PC-3 (cell line): ENCODE measurements around the gene CDC42EP2. TPM values are rescaled to one million over a fixed set of nuclear protein-coding genes. Genes with fewer than 3 reads are reported as not detected.

Source experiments
- ATAC-seq: fragments of 200-7000 bp; cut with Tn5 transposase; 2 replicates; pipeline ENCODE4 v1.9.1; 2020; ENCODE audit warnings: mild to moderate bottlenecking, moderate library complexity
- BruUV-seq: library from RNA; stranded (reverse); fragments of 400-500 nt; replicated peaks from 2 replicates; lab custom pipeline; 2021; lab: Mats Ljungman, UMichigan
- CTCF ChIA-PET: fragments of 300-600 bp; sonication (Branson Sonifier 250); formaldehyde crosslinking; loops from one replicate; lab custom pipeline; 2022; ENCODE audit warnings: antibody characterized with exemption; lab: Charles Lee
- POLR2A ChIA-PET: fragments of 300-600 bp; sonication (Branson Sonifier 250); formaldehyde crosslinking; loops from one replicate; lab custom pipeline; 2022; ENCODE audit warnings: antibody characterized with exemption; ENCODE audit not compliant: unreplicated experiment; lab: Charles Lee
- DNase-seq: peaks from one replicate; pipeline ENCODE4 v3.0.0-alpha.2; 2015
- H2AFZ ChIP-seq: fragments of 300-600 bp; sonication (generic); 2 replicates; pipeline ENCODE4 v1.6.0; 2016; ENCODE audit warnings: antibody characterized with exemption, low read length
- H3F3A ChIP-seq: fragments of 300-600 bp; sonication (generic); one replicate; pipeline ENCODE4 v1.6.0; 2017; ENCODE audit warnings: antibody characterized with exemption, low read length, control low read depth, mild to moderate bottlenecking; ENCODE audit not compliant: unreplicated experiment
- H3K27ac ChIP-seq: fragments of 300-600 bp; sonication (generic); 2 replicates; pipeline ENCODE4 v1.5.1; 2016; ENCODE audit warnings: mild to moderate bottlenecking, low read length
- H3K27me3 ChIP-seq: fragments of 300-600 bp; sonication (generic); 2 replicates; pipeline ENCODE4 v1.6.1; 2016; ENCODE audit warnings: low read length, mixed read lengths
- H3K36me3 ChIP-seq: fragments of 300-600 bp; sonication (generic); 2 replicates; pipeline ENCODE4 v1.6.1; 2016; ENCODE audit warnings: low read depth, mixed run types, low read length, mixed read lengths
- H3K4me1 ChIP-seq: fragments of 300-600 bp; sonication (generic); 2 replicates; pipeline ENCODE4 v1.5.1; 2016; ENCODE audit warnings: low read length; ENCODE audit not compliant: insufficient read depth
- H3K4me2 ChIP-seq: fragments of 300-600 bp; sonication (generic); 2 replicates; pipeline ENCODE4 v1.6.0; 2016; ENCODE audit warnings: low read length
- H3K4me3 ChIP-seq: fragments of 300-600 bp; sonication (generic); 2 replicates; pipeline ENCODE4 v1.5.1; 2016; ENCODE audit warnings: mild to moderate bottlenecking, low read length, mixed read lengths
- H3K79me2 ChIP-seq: fragments of 300-600 bp; sonication (generic); 2 replicates; pipeline ENCODE4 v1.6.1; 2017; ENCODE audit warnings: low read length, mixed read lengths
- H3K9ac ChIP-seq: fragments of 300-600 bp; sonication (generic); 2 replicates; pipeline ENCODE4 v1.6.0; 2016; ENCODE audit warnings: mild to moderate bottlenecking, low read length
- H3K9me2 ChIP-seq: fragments of 300-600 bp; sonication (generic); replicated peaks from 2 replicates; pipeline ENCODE4 v1.6.1; 2016; ENCODE audit warnings: mixed run types, low read length, mixed read lengths
- H3K9me3 ChIP-seq: fragments of 300-600 bp; sonication (generic); 2 replicates; pipeline ENCODE4 v1.6.1; 2016; ENCODE audit warnings: low read length, mixed read lengths
- H4K20me1 ChIP-seq: fragments of 300-600 bp; sonication (generic); 2 replicates; pipeline ENCODE4 v1.6.1; 2016; ENCODE audit warnings: low read length, mixed read lengths
- EZH2 ChIP-seq: fragments of 300-600 bp; sonication (generic); IDR thresholded peaks from one replicate; pipeline ENCODE4 v1.6.1; 2017; ENCODE audit warnings: antibody characterized with exemption, mild to moderate bottlenecking, low read length; ENCODE audit not compliant: unreplicated experiment
- EZH2phosphoT487 ChIP-seq: fragments of 300-600 bp; sonication (generic); IDR thresholded peaks from 2 replicates; pipeline ENCODE4 v1.6.1; 2018; ENCODE audit warnings: mild to moderate bottlenecking, antibody characterized with exemption, low read length, borderline replicate concordance
- intact Hi-C: fragments of 100-400 bp; cut with micrococcal nuclease; formaldehyde crosslinking; loops from 2 replicates; pipeline ENCODE4 v1.9.0; 2023
- total RNA-seq: library from RNA; depleted of rRNA; stranded (reverse); fragments of >200 nt; gene quantifications from 2 replicates; pipeline ENCODE4 v1.2.3, GENCODE V29; 2014
- TF ChIP-seq, protein P1 (sequence below): fragments of 300-600 bp; sonication (generic); conservative IDR thresholded peaks from 2 replicates; pipeline ENCODE4 v1.5.1; 2017; ENCODE audit warnings: antibody characterized with exemption, low read depth, mild to moderate bottlenecking, low read length

Gene CDC42EP2
- total RNA-seq, 1 experiment from 2014 or later, result 25.7 TPM

- CTCF ChIA-PET, result interaction anchor here (0.5 kb wide), 1 partner anchor 25 kb away, joined by 5 read pairs; no protein-coding TSS in a partner anchor
Measured at GRCh38 chr11:65300621-65301275, 13.9 kb upstream of the CDC42EP2 start.

GRCh38 chr11:65301491-65302329, 13.0 kb upstream of the CDC42EP2 start:
- TF ChIP-seq EZH2 (no peak), EZH2phosphoT487 (no peak)
- TF ChIP-seq, protein P1, sequence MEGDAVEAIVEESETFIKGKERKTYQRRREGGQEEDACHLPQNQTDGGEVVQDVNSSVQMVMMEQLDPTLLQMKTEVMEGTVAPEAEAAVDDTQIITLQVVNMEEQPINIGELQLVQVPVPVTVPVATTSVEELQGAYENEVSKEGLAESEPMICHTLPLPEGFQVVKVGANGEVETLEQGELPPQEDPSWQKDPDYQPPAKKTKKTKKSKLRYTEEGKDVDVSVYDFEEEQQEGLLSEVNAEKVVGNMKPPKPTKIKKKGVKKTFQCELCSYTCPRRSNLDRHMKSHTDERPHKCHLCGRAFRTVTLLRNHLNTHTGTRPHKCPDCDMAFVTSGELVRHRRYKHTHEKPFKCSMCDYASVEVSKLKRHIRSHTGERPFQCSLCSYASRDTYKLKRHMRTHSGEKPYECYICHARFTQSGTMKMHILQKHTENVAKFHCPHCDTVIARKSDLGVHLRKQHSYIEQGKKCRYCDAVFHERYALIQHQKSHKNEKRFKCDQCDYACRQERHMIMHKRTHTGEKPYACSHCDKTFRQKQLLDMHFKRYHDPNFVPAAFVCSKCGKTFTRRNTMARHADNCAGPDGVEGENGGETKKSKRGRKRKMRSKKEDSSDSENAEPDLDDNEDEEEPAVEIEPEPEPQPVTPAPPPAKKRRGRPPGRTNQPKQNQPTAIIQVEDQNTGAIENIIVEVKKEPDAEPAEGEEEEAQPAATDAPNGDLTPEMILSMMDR, result no peak
- Histone ChIP-seq H3K79me2 (no peaks in the 10 kb centered on the region), H3K9me2 (no peaks in the 10 kb centered on the region), H3K4me3 (no peak overlapping the region), H3K27ac (no peak overlapping the region), H2AFZ (no peak overlapping the region), H4K20me1 (no peaks in the 10 kb centered on the region), H3K27me3 (no peaks in the 10 kb centered on the region), H3K4me1 (no peaks in the 10 kb centered on the region), H3F3A (no peaks in the 10 kb centered on the region), H3K36me3 (peaks cover 12% of the 10 kb centered on the region; the same call in 1 of the 2 replicates), H3K9me3 (no peaks in the 10 kb centered on the region), H3K9ac (no peak overlapping the region), H3K4me2 (no peak overlapping the region)
- peak; percentile 54 for ATAC-seq
- POLR2A ChIA-PET, result no interaction called here
- CTCF ChIA-PET, result interaction anchor here (0.5 to 0.8 kb wide), 2 partner anchors 26 kb away, joined by 5 to 25 read pairs; no protein-coding TSS in a partner anchor
- intact Hi-C loops, result no loop called here
- no peak for DNase-seq
- BruUV-seq, result no TSS peak

More at GRCh38 chr11:65300621-65301275, 13.9 kb upstream of the CDC42EP2 start:
- Histone ChIP-seq H3K27me3 (no peaks in the 10 kb centered on the region), H3K36me3 (peaks cover 19% of the 10 kb centered on the region; the same call in 1 of the 2 replicates), H3K9me2 (no peaks in the 10 kb centered on the region), H3K27ac (no peak overlapping the region), H2AFZ (no peak overlapping the region), H3K9ac (no peak overlapping the region), H3F3A (no peaks in the 10 kb centered on the region), H3K9me3 (no peaks in the 10 kb centered on the region), H3K4me1 (no peaks in the 10 kb centered on the region), H3K4me3 (no peak overlapping the region), H4K20me1 (no peaks in the 10 kb centered on the region), H3K4me2 (no peak overlapping the region), H3K79me2 (no peaks in the 10 kb centered on the region)
- DNase-seq (no peak), ATAC-seq (no peak)
- TF ChIP-seq EZH2phosphoT487 (no peak), EZH2 (no peak)
- TF ChIP-seq, protein P1, result no peak
- BruUV-seq, result no TSS peak
- intact Hi-C loops, result no loop called here
- POLR2A ChIA-PET, result no interaction called here
